HK-2 (cell line): ENCODE results near the gene OSBPL7.

Experiments used
- DNase-seq: peaks from one replicate; pipeline ENCODE4 v3.0.0-alpha.2; 2018; ENCODE audit not compliant: unreplicated experiment

Gene OSBPL7, protein sequence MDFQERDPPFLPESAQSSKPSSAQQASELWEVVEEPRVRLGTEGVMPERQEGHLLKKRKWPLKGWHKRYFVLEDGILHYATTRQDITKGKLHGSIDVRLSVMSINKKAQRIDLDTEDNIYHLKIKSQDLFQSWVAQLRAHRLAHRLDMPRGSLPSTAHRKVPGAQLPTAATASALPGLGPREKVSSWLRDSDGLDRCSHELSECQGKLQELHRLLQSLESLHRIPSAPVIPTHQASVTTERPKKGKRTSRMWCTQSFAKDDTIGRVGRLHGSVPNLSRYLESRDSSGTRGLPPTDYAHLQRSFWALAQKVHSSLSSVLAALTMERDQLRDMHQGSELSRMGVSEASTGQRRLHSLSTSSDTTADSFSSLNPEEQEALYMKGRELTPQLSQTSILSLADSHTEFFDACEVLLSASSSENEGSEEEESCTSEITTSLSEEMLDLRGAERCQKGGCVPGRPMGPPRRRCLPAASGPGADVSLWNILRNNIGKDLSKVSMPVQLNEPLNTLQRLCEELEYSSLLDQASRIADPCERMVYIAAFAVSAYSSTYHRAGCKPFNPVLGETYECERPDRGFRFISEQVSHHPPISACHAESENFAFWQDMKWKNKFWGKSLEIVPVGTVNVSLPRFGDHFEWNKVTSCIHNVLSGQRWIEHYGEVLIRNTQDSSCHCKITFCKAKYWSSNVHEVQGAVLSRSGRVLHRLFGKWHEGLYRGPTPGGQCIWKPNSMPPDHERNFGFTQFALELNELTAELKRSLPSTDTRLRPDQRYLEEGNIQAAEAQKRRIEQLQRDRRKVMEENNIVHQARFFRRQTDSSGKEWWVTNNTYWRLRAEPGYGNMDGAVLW

DNA sequence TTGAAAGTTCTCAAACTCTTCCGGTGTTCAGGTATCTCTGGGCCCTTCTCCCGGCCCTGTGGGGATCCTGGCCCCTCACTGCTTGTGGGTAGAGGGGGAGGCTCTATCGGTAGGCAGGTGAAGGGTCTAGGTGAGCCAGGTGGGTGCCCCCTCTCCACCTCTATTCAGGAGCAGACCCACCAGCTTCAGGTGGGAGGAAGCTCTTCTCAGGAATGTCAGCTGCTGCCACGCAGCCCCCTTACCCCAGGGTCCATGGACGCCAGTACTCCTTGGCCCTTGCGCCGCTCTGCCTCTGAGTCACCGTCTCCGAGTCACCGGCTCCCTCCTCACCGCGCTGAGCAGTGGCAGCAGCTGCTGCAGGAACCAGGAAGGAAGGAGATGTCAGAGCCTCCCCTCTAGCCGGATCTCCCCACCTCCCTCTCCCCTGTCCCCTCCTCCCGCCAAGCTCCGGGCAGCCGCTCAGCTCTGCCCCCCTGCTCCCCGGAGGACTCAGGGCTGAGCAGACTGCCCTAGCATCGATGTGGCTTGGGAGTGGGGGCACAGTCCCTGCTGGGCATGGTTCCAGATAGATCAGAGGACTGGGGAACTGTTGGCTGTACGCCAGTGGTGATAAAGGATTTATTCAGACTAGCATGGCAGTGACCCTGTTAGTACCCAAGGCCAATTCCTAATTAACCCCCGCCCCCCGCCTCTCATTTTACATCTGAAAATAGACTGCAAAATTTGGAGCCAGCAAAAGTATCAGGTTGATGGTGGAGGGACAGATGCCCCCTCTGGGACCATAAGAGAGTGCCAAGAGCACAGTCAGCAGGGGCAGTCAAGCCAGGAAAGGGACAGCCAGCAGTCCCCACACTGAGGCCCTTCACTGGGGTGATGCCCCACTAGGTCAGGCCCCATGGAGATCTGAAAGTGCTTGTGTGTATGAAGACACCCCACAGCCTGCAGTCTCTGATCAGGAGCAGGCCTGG lies at the start of gene OSBPL7:
OSBPL7 (minus strand) TSS at position 371 of the 968 bp plus-strand sequence. CDS start 1,516 bp downstream, outside the sequence.
- DNase-seq = peak; percentile 88

DNA sequence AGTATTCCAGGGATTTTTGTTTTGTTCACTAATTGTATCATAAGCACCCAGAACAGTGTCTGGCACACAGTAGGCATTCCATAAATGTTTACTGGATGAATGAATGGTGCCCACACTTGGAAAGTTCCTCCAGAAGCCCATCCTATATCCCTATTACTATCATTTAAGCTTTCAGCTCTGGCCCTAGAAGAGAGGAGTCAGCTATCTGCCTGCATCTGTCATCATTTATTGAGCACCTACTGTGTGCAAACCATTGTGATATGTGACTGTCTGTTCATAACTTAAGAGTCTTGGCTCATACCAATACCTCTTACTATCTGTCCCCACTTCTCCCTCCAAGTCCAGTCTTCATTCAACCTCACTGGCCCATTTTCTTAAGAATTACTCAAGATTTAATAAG lies 49.5 kb upstream of the OSBPL7 start:
- DNase-seq = no peak

DNA sequence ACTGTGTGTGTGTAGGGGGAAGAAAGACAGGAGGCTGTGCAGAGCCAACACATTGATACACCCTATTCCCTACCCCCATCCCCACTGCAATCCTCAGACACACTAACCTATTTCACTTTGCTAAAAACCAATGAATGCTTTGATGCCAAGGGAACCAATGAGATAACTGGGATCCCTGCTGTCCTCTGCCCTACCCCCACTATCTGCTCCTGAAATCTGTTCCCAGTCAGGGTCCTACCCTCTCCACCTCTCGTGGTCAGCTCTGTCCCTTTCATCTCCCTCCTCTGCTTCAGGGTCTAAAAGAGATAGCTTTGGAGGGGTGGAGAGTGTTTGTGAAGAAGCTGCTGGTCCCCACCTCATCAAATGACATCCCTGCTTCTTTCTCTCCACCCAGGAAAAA lies 48.5 kb upstream of the OSBPL7 start:
- DNase-seq = no peak

DNA sequence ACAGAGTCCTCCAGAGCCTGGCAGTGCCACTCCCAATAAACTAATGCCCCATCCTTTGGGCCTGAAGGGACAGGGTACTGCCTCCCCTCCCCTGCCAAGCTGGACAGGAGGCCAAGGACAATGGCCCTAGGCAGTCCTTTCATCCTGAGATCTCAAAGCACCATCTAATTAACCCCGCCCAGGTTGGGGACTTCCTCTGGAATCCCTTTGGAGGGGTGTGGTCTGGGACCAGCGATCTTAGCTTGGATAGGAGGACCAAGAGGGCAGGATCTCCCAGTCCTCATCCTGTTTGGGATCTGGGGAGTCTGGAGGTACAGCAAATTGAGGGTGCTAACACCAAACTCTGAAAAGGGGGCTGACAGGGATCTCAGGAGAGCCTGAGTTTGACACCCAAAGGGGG lies 47.5 kb upstream of the OSBPL7 start:
- DNase-seq = no peak

DNA sequence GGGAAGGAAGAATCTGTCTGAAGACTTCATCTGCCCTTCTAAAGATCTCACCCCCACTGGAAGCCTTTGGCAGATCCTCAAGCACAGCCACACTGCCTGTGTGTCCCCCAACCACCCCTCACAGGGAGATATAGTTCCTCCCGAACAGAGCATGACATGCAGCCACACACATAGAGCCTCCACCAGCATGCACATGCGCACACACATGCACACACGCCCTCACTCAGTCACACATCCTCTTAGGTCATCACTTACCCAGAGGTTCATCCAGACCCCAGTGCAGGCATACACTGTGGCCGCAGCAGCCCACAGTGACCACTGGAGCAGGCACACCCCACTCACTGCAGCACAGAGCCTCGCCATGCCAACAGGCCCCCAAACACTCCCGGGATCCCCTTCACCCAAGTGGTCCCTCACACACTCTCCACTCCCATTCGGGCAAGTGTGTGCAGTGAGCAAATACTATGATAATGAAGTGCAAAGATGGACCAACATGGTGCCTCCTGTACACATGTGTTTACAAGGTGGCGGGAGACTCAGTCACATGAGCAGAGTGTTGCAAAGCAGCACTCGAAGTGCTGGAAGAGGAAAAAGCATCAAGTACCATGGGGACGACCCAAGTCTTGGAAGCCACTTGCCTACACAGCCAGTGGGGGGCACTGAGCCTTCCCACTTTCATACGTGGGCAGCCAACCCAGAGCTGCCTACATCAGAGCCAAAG lies 46.4 kb upstream of the OSBPL7 start:
- DNase-seq = no peak

DNA sequence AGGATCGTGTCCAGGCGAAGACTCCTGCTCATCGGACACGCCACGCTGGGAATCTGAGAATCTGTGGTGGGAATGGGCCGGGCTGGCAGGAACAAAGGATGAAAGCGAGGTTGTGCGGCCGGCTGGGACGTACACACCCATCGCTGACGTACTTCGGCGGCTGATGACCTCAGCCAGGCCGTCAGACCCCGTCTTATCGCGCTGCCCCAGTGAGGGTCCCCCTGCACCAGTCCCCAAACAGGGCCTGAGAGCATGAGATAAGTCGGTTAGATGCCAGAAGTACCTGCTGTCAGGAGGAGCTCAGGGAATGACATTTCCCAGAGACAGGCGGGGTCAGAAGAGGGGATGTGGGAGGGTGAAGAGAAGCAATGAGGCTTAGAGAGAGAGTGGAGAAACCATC lies 45.3 kb upstream of the OSBPL7 start:
- no peak for DNase-seq

DNA sequence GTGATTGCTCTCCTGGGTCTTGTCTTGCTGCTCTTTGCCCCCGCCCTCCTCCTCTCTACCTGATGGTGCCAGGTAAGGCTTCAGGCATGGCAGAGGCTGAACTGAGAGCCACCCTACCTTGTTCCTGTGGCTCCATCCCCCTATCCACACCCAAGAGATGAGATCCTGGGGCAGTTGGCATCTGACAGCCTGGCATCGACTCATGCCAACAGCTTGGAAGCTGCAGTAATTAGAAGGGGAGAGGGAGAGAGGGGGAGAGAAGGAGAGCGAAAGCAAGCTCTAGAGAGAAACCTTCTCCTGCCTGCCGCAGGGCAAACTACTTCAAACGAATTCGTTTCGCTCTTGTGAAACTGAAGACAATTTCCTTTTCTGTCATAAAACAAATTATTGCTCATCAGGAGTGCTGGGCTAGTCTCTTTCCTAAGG lies 43.2 kb upstream of the OSBPL7 start:
- DNase-seq = no peak

DNA sequence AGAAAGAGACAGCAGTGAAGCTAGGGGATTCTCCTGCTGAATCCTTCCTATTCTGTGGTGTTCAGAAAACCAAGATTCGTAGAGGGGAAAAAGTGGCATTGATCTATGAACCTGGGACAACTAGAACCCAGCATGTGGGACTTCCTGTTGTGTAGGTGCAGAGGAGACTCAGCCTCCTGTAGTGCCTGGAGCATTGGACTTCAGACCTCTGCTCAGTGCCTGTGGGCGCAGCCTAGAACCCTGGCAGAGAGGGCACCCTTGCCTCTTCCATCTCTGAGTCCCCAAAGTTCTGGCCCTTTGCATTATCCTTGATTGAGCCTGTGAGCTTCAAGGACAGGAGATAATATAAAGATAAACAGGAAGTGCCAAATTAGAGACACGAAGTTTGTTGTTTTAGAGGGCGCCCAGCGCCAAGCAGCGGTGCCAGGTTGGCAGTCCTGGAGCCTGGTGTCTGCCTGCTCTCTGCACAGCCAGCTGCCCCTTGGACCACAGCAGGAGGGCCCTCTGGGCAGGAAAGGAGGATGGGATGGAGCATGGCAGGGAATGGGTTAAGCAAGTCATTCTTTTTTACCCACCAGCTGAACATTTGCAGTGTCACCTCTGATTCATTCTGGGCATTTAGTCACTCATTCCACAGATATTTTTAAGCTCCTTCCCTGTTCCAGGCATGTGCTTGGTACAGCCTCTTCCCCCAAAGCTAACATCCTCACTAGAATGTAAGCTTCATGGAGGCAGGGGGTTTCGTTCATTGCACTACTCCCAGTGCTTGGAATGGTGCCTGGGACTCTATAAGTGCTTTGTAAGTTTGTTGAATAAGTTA lies 41.2 kb upstream of the OSBPL7 start:
- DNase-seq = peak; percentile 50

DNA sequence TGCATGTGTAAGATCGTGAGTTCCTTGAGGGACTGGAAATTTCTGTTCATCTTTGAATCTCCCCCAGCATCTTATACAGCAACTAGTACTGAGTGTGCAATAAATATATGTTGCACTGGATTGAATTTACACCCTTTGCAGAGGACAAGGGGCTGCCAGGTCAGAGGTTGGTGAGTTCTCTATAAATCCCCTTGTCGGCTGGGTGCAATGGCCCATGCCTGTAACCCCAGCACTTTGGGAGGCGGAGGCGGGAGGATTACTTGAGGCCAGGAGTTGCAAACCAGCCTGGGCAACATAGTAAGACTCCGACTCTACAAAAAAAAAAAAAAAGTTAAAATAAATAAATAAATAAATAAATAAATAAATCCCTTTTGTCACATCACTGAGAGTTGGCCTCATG lies 38.8 kb upstream of the OSBPL7 start:
- no peak for DNase-seq

DNA sequence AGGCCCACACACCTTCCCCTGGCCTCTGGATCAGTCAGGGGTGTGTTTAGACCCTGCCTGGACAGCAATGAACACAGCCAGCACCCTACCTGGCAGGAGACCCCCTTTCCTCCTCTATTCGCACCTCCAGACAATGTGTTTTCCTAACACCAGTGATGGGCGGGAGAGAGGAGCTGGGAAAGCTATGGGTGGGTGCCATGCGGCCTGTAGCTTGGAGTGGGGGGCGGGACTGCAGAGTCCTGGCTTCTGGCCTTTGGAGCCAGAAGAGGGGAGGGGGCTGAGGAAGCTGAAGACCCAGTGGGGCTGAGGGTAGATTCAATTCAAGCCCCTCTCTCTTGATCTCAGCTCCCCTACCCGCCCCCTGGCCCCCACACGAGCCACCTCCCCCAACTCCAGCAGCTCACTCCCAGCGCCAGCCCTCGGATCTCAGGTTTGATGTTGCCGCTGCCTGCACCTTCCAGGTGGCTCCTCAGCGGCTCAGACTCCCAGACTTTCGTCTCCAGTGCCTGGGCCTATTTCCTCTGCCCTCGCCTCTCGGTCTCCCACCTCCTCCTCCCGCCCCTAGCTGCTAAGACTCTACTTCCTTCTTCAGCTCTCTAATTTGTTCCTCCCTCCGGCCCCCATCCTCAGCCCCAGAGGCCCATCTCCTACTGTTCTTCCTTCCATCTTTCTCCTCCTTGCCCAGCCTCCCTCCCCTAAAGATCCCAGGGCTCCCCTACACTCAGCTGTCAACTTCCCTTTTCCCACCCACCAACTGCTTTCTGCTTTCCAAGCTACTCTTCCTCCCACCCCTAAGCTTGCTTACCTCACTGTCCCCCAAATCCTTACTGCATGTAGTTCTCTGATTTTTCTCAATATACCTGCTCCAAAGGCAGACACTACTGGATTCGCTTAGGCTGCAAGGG lies 36.2 kb upstream of the OSBPL7 start:
- DNase-seq = no peak

DNA sequence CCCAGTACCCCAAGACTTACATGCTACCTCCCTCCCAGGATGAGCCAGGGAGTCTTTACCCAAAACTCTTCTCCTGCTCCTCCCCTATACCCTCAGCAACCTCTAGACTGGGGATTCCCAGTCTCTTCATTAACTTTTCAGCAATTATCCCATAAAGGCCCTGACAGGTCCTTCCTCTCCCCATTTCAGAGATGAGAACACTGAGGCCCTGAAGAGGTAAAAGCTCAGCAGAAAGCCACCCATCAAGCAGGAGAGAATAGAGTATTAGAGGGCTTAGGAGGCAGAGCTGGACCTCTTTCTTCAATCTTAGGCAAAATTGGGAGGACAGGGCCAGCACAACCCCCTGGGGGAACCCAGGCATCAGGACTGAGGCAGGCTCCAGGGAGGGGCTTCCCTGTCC lies 35.2 kb upstream of the OSBPL7 start:
- no peak for DNase-seq

DNA sequence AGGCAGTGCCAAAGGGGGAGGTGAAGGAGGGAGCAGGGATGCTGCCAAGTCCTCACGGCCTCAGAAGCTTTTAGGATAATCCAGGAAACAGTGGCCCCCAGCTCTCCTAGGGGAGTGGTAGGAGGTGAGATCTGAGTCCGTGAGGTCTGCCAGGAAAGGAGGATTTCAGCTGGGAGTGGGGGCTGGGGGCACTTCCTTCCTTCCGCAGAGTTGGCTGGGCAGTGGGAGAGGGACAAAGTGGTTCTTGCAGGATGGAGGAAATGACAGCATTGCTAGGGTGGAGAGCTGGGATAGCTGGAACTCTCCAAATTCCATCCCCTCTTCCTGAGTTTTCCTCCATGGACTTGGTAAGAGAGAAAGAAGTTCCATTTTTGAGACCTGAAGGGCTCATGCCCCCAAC lies 34.1 kb upstream of the OSBPL7 start:
- DNase-seq = no peak

DNA sequence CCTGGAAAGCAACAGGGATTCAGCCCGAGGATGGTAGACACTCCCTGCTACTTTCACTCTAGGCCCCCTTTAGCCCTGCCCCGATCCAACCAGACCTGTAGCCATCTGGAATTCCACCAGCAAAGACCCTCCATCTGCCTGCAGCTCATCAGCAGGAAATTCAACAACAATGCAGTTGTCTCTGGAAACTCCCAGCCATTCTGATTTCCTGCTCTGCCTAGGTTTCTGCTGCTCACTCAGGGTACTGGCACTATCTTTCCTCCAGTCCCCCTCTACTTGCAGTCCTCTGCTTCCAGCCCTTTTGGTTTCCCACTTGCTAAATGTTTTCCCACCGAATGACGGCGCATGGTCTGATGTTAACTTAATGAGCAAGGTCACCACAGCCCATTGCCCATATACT lies 32.0 kb upstream of the OSBPL7 start:
- DNase-seq = no peak

DNA sequence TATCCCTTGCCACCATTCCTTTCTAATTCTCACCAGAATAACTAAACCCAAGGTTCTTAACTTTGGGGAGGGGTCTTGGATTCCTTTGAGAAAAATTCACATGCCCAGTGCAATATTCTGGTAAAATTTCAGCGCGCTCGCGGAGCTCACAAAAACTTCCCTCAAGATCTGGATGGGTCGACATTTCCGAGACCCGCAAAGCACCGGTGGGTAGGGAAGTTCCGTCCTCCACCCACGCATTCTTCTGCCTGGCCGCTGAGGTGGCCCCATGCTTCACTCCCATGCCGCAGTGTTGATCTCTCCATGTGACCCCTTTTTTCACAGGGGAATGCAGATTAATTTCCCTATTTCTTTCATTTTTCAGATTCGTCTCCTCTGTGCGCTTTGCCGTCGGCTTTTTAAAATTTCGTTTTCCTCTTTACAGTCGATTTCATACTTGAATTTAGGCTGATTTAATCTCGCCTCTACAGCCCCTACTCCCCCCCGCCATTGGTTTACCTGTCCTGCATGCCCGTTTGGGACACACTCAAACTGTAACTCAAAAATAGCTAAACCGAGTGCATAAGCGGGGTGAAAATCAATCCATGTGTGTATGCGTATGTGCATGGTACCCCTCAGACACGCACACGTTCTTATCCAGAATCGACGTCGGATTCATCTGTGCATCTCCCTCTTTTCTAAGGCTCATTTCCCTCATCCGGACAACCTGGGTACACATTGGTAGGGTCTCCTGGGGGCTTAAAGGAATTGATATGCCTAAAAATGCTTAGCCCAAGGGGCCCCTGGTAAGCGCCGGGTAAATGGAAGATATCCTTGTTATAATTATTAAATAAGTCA lies 30.7 kb upstream of the OSBPL7 start:
- no peak for DNase-seq

DNA sequence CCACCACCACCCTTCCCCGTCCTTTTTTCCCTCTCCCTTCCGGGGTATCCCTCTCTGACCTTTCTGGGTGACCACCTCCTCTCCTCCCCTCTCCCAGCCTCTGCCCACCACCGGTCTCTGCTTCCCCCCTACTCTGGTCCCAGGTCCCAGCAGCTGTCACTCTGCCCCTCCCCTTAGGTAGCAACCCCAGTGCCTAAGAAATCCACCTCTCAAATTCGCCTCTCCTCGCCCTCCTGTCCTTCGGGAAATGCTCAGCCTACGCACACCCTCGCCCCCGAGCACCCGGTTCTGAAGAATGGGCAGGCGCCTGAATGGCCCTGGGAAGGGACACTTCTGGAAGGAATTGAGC lies 30.1 kb upstream of the OSBPL7 start:
- DNase-seq = no peak

DNA sequence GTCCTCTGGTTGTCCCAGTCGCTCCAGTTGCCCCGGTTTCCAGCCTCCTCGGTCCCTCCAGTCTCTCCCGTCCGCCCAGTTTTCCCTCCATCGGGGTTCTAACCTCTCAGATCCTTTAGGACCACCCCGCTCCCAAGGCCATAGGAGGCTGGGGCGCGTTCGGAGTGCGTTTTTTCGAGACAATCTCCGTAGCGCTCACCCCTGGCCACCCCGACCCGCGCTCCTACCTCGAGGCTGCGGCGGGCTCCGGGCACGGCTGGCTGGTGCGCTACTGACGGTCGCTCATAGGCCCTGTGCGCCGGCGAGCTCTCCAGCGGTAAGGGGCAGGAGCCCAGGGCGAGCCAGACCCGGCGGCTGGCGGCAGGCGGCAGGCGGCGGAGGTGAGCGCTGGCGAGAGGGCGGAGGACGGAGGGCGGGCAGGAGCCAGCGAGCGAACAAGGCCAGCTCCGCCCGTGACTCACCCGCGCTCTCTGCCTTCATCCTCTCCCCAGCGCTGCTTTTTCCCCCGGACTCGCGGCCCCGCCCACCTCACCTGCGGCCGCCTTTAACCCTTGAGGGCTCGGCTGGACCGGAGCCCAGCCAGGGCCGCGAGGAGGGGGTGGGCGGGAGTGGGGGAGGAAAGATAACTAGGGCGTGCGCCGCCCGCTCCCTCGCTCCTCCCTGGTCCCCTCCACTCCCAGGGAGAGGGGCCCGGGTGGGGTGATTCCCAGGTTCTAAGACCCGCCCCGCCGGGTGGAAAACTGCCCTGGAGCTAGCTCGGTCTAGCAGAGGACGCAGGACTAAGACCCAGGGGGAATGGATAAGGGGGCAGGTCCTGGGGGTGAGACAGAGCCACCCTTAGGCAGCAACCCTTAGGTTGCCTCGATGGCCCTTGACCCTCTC lies 29.3 kb upstream of the OSBPL7 start, which contains the start of gene SP6:
SP6 (minus strand) TSS at position 472 of the 882 bp plus-strand sequence. CDS start 2,734 bp downstream, outside the sequence.
- DNase-seq = peak; percentile 85

DNA sequence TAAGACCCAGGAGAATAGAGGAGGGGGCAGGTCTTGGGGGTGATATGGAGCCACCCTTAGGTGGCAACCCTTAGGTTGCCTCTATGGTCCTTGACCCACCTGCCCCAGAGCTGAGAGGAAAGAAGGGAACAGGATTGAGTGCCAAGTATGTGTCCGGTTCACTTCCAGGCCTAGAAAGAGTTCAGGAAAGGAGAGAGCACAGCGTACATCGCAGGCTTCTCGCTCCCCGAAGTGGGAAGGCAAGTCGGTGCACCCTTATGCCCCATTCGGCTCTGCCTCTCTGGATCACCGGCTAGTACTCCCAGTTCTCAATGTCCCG lies 28.7 kb upstream of the OSBPL7 start:
- DNase-seq = no peak

DNA sequence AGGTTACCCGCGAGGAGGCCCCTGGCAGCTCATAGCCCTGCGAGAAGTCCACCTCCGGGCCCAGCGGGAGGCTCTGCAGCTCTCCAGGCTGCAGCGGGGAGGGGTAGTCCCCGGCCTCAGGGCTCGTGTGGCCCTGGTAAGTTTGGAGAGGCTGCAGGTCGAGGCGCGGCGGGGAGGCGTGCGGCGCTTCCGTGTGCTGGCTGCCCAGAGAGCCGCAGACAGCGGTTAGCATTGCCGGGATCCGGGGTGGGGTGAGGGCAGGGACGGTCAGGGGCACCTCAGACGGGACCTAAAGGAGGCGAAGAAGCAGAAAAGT lies 26.6 kb upstream of the OSBPL7 start:
- DNase-seq = no peak
